BE2C (cell line): ENCODE measurements around the gene FKRP. TPM values are rescaled to one million over a fixed set of nuclear protein-coding genes. Genes with fewer than 3 reads are reported as not detected.
A peak's percentile ranks its signal among the peaks of the same experiment; 100 is the strongest.

Experiments used
- DNase-seq: peaks from one replicate; pipeline ENCODE4 v3.0.0-alpha.2; 2020
- H3K27me3 ChIP-seq: fragments of 250-450 bp; sonication (Bioruptor Pico); 2 replicates; pipeline ENCODE4 v1.5.1; 2020; ENCODE audit warnings: mild to moderate bottlenecking
- H3K36me3 ChIP-seq: fragments of 250-450 bp; sonication (Bioruptor Pico); 2 replicates; pipeline ENCODE4 v1.5.1; 2020; ENCODE audit warnings: mild to moderate bottlenecking
- H3K4me1 ChIP-seq: fragments of 250-450 bp; sonication (Bioruptor Pico); 2 replicates; pipeline ENCODE4 v1.5.1; 2020
- H3K4me3 ChIP-seq: 2 replicates; pipeline ENCODE4 v1.5.1; 2011; ENCODE audit warnings: low read depth, low read length
- H3K9me3 ChIP-seq: fragments of 250-450 bp; sonication (Bioruptor Pico); 2 replicates; pipeline ENCODE4 v1.5.1; 2020
- CTCF ChIP-seq: IDR thresholded peaks from 2 replicates; pipeline ENCODE4 v1.5.1; 2012; ENCODE audit warnings: mild to moderate bottlenecking, low read depth, low read length
- polyA plus RNA-seq: library from polyadenylated mRNA; unstranded; fragments of >200 nt; gene quantifications from one replicate; pipeline ENCODE4 v1.2.1, GENCODE V29; 2012; ENCODE audit warnings: low read depth, missing spikeins; ENCODE audit not compliant: insufficient read length, insufficient read depth

Gene FKRP
- polyA plus RNA-seq, result 29.4 TPM

- no peak for TF ChIP-seq CTCF
- H3K4me3 ChIP-seq, result peak within 1 kb of the TSS; percentile 96
- peaks cover 4% of the 10 kb centered on the region for H3K4me1 ChIP-seq
- H3K9me3 ChIP-seq, result no peaks in the 10 kb centered on the region
- DNase-seq, result no peak
- no peaks in the 10 kb centered on the region for H3K27me3 ChIP-seq
- peaks cover 31% of the 10 kb centered on the region for H3K36me3 ChIP-seq
Observed at GRCh38 chr19:46745521-46746280, at the start of gene FKRP. Gene FKRP, plus strand, starts transcription at chr19:46746057. Its CDS starts 9,394 bp downstream, at chr19:46755451.

GRCh38 chr19:46696866-46697203 lies 49.0 kb upstream of the FKRP start:
- H3K27me3 ChIP-seq, result no peaks in the 10 kb centered on the region
- no peaks in the 10 kb centered on the region for H3K9me3 ChIP-seq
- peak overlapping the region; percentile 47 for H3K4me3 ChIP-seq
- H3K4me1 ChIP-seq, result no peaks in the 10 kb centered on the region
- peaks cover 26% of the 10 kb centered on the region for H3K36me3 ChIP-seq
- TF ChIP-seq CTCF, result no peak
- DNase-seq, result no peak

- Histone ChIP-seq H3K9me3 (no peaks in the 10 kb centered on the region), H3K27me3 (no peaks in the 10 kb centered on the region), H3K4me1 (no peaks in the 10 kb centered on the region), H3K36me3 (peaks cover 21% of the 10 kb centered on the region), H3K4me3 (peak overlapping the region; percentile 47)
- no peak for TF ChIP-seq CTCF
- peak; percentile 100 for DNase-seq
Observed at GRCh38 chr19:46697204-46697960, 48.5 kb upstream of the FKRP start.

- peaks cover 16% of the 10 kb centered on the region for H3K36me3 ChIP-seq
- TF ChIP-seq CTCF, result no peak
Observed at GRCh38 chr19:46698395-46699321, 47.2 kb upstream of the FKRP start.

GRCh38 chr19:46700704-46701103 lies 45.2 kb upstream of the FKRP start:
- peaks cover 15% of the 10 kb centered on the region; the same call in 1 of the 2 replicates for H3K36me3 ChIP-seq
- H3K4me1 ChIP-seq, result no peaks in the 10 kb centered on the region
- H3K4me3 ChIP-seq, result no peak overlapping the region
- DNase-seq, result no peak
- H3K9me3 ChIP-seq, result no peaks in the 10 kb centered on the region
- no peak for TF ChIP-seq CTCF
- no peaks in the 10 kb centered on the region for H3K27me3 ChIP-seq

More at GRCh38 chr19:46698395-46699321, 47.2 kb upstream of the FKRP start:
- Histone ChIP-seq H3K27me3 (no peaks in the 10 kb centered on the region), H3K9me3 (no peaks in the 10 kb centered on the region), H3K4me1 (no peaks in the 10 kb centered on the region), H3K4me3 (no peak overlapping the region)
- no peak for DNase-seq
